GM21576 (cell line): ENCODE measurements around the gene TMEM132E.
"Not testable (repeated sequence)": the region's sequence is repeated elsewhere in the genome, so short reads cannot be mapped to it uniquely, and the experiment has no call there.

Experiments used
- ATAC-seq: cut with Tn5 transposase; IDR thresholded peaks from one replicate; pipeline ENCODE4 v1.9.1; 2021; ENCODE audit warnings: mild to moderate bottlenecking, moderate library complexity; ENCODE audit not compliant: unreplicated experiment

TMEM132E gene

GRCh38 chr17:34579017-34579946 lies at the start of gene TMEM132E:
TSS of gene TMEM132E (plus strand) at chr17:34579582. CDS start at chr17:34581077, 1,495 bp downstream.
- ATAC-seq: no peak

GRCh38 chr17:34530918-34531317 lies 48.5 kb upstream of the TMEM132E start:
- no peak for ATAC-seq

GRCh38 chr17:34532281-34533065 lies 46.9 kb upstream of the TMEM132E start:
- ATAC-seq: no peak

- ATAC-seq: no peak
Measured at GRCh38 chr17:34533806-34534527, 45.4 kb upstream of the TMEM132E start.

DNA sequence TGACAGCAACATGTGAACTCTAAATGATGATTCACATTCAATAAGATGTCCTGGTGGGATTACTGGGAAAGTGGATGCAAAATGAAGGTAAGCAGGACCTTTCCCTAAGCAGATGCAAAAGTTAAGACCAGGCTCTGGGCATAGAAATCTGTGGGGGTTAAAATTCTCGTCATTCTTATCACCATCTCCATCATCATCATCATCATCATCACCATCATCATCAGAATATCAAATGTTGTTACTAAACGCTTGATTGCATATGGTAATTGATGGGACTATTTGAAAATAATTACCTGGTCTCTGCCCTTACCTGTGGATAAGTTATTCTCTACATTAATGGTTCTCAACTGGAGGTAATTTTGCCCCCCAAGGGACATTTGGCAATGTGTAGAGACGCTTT lies 41.9 kb upstream of the TMEM132E start:
- no peak for ATAC-seq

DNA sequence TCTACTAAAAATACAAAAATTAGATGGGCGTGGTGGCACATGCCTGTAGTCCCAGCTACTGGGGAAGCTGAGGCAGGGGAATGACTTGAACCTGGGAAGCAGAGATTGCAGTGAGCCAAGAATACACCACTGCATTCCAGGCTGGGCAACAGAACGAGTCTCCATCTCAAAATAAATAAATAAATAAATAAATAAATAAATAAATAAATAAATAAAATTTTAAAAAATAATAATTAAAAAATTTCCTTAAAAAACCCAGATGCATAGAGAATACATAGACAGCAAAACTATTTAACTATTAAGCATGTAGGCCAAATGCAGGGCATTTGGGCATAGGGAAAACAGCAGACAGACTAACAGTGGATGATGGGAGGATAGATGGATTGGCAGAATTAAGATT lies 40.8 kb upstream of the TMEM132E start:
- not testable (repeated sequence) for ATAC-seq

GRCh38 chr17:34539881-34540280 lies 39.5 kb upstream of the TMEM132E start:
- no peak for ATAC-seq

- no peak for ATAC-seq
Measured at GRCh38 chr17:34542700-34543336, 36.6 kb upstream of the TMEM132E start.

- no peak for ATAC-seq
Measured at GRCh38 chr17:34547453-34548063, 31.8 kb upstream of the TMEM132E start.

GRCh38 chr17:34549966-34550365 lies 29.4 kb upstream of the TMEM132E start:
- ATAC-seq: no peak

GRCh38 chr17:34553907-34554306 lies 25.5 kb upstream of the TMEM132E start:
- ATAC-seq: no peak

GRCh38 chr17:34556384-34556783 lies 23.0 kb upstream of the TMEM132E start:
- ATAC-seq: no peak

DNA sequence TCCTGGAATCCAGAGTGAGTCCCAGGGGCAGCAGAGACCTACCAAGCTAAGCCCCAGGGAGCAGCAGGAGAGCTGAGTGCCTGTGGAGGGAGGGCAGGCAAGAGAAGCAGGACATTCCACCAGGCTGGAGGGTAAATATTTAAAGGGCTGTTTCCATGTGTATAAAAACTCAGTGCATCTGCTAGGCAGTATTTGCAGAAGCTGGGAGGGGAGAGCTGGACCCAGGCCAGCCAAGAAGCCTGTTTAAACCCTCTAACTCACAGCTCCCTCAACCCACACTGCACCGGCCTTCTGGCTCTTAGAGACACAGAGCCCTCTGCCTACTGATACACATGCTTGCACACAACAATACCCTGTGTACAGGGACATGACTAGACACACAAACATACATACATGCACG lies 22.5 kb upstream of the TMEM132E start:
- no peak for ATAC-seq

- ATAC-seq: no peak
Measured at GRCh38 chr17:34561328-34561727, 18.1 kb upstream of the TMEM132E start.

GRCh38 chr17:34562387-34562786 lies 17.0 kb upstream of the TMEM132E start:
- no peak for ATAC-seq

- ATAC-seq: no peak
Measured at GRCh38 chr17:34565713-34566112, 13.7 kb upstream of the TMEM132E start.

DNA sequence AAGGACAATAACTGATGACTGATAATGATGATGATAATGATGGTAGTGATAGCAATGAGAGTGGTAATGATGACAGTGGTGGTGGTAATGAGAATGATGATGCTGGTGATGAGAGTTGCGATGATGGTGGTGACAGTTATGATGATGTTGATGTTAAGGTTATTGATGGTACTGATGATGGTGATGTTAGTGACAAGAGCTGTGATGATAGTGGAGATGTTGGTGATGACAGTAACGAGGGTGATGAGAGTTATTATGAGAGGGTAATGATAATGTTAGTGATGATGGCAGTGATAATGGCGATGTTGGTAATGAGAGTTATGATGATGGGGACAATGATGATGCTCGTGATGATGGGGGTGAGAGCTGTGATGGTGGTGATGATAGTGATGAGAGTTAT lies 13.2 kb upstream of the TMEM132E start:
- ATAC-seq: no peak

DNA sequence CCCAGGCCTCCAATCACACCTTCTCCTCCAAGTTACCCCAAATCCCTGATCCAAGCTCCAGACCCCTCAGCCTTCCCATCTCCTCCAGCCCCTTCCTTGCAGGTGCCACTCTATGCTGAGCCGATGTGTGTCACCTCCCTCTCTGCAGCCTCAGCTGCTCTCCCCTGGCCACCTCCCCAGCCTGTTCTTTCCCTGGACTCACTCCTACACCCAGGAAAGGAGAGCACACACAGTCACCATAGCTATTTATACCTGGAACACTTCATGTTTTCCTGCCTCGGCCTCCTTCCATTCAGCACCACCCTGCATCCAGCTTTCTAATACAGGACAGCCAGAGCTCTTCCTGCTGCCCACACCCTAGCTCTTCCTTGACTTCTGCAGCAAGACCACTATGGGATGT lies 12.5 kb upstream of the TMEM132E start:
- no peak for ATAC-seq

GRCh38 chr17:34567691-34568465 lies 11.5 kb upstream of the TMEM132E start:
- ATAC-seq: no peak

GRCh38 chr17:34568953-34569352 lies 10.4 kb upstream of the TMEM132E start:
- no peak for ATAC-seq
